Measurements from ENCODE around the gene FNDC3B. TPM values are rescaled to one million over a fixed set of nuclear protein-coding genes. Genes with fewer than 3 reads are reported as not detected.
A peak's percentile ranks its signal among the peaks of the same experiment; 100 is the strongest.

FNDC3B gene
- total and polyA plus RNA-seq, 2 of the 8 experiments (the other 6 are each of a cell fraction or from before 2014, with no cell fraction given) = 14.1 to 44.4 TPM

DNA sequence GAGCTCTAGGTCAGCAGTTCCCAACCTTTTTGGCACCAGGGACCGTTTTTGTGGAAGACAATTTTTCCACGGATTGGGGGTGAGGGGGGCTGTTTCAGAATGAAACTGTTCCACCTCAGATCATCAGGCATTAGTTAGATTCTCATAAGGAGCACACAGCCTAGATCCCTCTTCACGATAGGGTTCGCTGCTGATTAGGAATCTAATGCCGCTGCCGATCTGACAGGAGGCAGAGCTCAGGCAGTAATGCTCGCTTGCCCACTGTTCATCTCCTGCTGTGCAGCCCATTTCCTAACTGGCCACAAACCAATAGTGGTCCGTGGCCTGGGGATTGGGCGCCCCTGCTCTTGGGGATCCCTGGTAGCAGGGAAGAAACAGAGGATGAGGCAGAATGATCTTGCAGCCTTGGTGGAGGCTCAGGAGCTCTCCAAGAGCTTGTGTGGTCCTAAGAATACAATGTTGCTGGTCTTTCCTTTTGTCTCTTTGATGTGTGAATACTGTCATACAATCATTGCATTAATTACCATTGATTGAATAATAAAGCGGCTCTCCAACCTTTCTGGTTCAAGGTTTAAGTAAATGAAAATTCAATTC lies 183.2 kb downstream of the FNDC3B start (continued):
- TF ChIP-seq, protein P1, sequence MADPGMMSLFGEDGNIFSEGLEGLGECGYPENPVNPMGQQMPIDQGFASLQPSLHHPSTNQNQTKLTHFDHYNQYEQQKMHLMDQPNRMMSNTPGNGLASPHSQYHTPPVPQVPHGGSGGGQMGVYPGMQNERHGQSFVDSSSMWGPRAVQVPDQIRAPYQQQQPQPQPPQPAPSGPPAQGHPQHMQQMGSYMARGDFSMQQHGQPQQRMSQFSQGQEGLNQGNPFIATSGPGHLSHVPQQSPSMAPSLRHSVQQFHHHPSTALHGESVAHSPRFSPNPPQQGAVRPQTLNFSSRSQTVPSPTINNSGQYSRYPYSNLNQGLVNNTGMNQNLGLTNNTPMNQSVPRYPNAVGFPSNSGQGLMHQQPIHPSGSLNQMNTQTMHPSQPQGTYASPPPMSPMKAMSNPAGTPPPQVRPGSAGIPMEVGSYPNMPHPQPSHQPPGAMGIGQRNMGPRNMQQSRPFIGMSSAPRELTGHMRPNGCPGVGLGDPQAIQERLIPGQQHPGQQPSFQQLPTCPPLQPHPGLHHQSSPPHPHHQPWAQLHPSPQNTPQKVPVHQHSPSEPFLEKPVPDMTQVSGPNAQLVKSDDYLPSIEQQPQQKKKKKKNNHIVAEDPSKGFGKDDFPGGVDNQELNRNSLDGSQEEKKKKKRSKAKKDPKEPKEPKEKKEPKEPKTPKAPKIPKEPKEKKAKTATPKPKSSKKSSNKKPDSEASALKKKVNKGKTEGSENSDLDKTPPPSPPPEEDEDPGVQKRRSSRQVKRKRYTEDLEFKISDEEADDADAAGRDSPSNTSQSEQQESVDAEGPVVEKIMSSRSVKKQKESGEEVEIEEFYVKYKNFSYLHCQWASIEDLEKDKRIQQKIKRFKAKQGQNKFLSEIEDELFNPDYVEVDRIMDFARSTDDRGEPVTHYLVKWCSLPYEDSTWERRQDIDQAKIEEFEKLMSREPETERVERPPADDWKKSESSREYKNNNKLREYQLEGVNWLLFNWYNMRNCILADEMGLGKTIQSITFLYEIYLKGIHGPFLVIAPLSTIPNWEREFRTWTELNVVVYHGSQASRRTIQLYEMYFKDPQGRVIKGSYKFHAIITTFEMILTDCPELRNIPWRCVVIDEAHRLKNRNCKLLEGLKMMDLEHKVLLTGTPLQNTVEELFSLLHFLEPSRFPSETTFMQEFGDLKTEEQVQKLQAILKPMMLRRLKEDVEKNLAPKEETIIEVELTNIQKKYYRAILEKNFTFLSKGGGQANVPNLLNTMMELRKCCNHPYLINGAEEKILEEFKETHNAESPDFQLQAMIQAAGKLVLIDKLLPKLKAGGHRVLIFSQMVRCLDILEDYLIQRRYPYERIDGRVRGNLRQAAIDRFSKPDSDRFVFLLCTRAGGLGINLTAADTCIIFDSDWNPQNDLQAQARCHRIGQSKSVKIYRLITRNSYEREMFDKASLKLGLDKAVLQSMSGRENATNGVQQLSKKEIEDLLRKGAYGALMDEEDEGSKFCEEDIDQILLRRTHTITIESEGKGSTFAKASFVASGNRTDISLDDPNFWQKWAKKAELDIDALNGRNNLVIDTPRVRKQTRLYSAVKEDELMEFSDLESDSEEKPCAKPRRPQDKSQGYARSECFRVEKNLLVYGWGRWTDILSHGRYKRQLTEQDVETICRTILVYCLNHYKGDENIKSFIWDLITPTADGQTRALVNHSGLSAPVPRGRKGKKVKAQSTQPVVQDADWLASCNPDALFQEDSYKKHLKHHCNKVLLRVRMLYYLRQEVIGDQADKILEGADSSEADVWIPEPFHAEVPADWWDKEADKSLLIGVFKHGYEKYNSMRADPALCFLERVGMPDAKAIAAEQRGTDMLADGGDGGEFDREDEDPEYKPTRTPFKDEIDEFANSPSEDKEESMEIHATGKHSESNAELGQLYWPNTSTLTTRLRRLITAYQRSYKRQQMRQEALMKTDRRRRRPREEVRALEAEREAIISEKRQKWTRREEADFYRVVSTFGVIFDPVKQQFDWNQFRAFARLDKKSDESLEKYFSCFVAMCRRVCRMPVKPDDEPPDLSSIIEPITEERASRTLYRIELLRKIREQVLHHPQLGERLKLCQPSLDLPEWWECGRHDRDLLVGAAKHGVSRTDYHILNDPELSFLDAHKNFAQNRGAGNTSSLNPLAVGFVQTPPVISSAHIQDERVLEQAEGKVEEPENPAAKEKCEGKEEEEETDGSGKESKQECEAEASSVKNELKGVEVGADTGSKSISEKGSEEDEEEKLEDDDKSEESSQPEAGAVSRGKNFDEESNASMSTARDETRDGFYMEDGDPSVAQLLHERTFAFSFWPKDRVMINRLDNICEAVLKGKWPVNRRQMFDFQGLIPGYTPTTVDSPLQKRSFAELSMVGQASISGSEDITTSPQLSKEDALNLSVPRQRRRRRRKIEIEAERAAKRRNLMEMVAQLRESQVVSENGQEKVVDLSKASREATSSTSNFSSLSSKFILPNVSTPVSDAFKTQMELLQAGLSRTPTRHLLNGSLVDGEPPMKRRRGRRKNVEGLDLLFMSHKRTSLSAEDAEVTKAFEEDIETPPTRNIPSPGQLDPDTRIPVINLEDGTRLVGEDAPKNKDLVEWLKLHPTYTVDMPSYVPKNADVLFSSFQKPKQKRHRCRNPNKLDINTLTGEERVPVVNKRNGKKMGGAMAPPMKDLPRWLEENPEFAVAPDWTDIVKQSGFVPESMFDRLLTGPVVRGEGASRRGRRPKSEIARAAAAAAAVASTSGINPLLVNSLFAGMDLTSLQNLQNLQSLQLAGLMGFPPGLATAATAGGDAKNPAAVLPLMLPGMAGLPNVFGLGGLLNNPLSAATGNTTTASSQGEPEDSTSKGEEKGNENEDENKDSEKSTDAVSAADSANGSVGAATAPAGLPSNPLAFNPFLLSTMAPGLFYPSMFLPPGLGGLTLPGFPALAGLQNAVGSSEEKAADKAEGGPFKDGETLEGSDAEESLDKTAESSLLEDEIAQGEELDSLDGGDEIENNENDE (IDR thresholded peaks at IDR 0.05; ENCODE audit: insufficient replicate concordance, low read length) = peak; percentile 36
- TF ChIP-seq PHF8 (conservative IDR thresholded peaks at IDR 0.05; ENCODE audit: low read depth, low read length) = no peak
